ENCODE measurements around the gene LAMA4.
A peak's percentile ranks its signal among the peaks of the same experiment; 100 is the strongest.

The LAMA4 gene

DNA sequence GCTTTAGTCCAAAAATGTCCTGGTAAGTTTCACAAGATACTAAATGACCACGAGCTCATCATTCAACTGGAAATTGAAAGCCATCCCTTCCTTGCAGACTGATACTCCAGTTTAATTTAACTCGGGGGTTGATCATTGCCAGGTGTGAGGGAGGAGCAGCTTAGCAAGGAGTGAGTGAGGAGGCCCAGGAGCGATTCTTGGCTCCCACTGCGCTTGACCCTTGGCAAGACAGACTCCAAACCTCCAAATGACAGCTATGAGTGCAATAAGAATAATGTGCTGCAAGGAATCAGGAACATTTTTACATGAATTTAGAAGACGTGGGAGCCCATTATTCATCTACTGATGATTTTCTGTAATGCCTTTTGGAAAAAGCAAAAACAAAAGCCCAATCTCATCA, 64.9 kb downstream of the LAMA4 start:
- TF ChIP-seq, protein P1, sequence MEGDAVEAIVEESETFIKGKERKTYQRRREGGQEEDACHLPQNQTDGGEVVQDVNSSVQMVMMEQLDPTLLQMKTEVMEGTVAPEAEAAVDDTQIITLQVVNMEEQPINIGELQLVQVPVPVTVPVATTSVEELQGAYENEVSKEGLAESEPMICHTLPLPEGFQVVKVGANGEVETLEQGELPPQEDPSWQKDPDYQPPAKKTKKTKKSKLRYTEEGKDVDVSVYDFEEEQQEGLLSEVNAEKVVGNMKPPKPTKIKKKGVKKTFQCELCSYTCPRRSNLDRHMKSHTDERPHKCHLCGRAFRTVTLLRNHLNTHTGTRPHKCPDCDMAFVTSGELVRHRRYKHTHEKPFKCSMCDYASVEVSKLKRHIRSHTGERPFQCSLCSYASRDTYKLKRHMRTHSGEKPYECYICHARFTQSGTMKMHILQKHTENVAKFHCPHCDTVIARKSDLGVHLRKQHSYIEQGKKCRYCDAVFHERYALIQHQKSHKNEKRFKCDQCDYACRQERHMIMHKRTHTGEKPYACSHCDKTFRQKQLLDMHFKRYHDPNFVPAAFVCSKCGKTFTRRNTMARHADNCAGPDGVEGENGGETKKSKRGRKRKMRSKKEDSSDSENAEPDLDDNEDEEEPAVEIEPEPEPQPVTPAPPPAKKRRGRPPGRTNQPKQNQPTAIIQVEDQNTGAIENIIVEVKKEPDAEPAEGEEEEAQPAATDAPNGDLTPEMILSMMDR (IDR thresholded peaks at IDR 0.05; ENCODE audit: borderline replicate concordance, insufficient read depth, low read depth, low read length), result no peak
- H3K4me3 ChIP-seq (ENCODE audit: low read depth, low read length), result no peak overlapping the region

- TF ChIP-seq, protein P1 (IDR thresholded peaks at IDR 0.05; ENCODE audit: borderline replicate concordance, insufficient read depth, low read depth, low read length), result no peak
- no peak overlapping the region for H3K4me3 ChIP-seq (ENCODE audit: low read depth, low read length)
Measured at GRCh38 chr6:112188906-112189305, 65.5 kb downstream of the LAMA4 start.

GRCh38 chr6:112187736-112188135, 66.6 kb downstream of the LAMA4 start:
- no peak overlapping the region for H3K4me3 ChIP-seq (ENCODE audit: low read depth, low read length)
- TF ChIP-seq, protein P1 (IDR thresholded peaks at IDR 0.05; ENCODE audit: borderline replicate concordance, insufficient read depth, low read depth, low read length), result no peak

GRCh38 chr6:112184951-112185350, 69.4 kb downstream of the LAMA4 start:
- no peak overlapping the region for H3K4me3 ChIP-seq (ENCODE audit: low read depth, low read length)
- TF ChIP-seq, protein P1 (IDR thresholded peaks at IDR 0.05; ENCODE audit: borderline replicate concordance, insufficient read depth, low read depth, low read length), result no peak

DNA sequence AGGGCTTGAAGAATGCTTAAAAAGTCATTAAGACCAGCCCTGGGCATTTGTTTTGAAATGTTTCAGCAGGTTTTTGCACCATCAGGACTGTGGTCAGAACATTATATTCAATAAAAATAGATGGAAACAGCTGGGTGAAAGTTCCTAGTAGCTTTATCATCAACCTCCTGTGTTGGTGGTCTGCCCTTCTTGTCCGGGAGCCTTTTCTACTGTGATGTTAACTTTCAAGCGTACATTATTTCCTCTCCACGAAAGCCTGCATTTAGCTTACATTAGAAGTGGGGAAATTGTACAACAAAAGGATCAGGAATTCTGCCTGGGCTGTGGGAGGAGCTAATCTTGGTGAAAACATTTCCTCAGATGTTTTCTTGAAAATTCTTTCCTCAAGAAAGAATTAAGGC, 71.1 kb downstream of the LAMA4 start:
- H3K4me3 ChIP-seq (ENCODE audit: low read depth, low read length), result no peak overlapping the region
- TF ChIP-seq, protein P1 (IDR thresholded peaks at IDR 0.05; ENCODE audit: borderline replicate concordance, insufficient read depth, low read depth, low read length), result no peak

DNA sequence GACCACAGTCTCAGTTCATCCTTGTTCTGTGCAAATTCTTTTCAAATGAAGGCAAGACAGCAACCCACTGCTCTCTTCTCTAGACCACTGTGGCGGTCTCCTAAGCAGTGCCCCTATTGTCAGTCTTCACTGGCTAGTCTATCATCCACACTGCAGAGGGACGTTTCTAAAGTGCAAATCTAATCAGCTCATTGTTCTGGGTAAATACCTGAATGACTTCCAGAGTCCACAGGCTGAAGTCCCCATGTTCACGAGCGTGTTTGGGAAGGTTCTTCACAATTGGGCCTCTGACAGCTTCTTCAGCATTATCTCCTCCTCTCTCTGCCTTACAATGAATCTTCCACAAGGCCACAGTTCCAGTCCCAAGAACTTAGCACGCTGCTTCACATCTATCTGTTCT, 73.2 kb downstream of the LAMA4 start:
- H3K4me3 ChIP-seq (ENCODE audit: low read depth, low read length), result no peak overlapping the region
- TF ChIP-seq, protein P1 (IDR thresholded peaks at IDR 0.05; ENCODE audit: borderline replicate concordance, insufficient read depth, low read depth, low read length), result no peak

DNA sequence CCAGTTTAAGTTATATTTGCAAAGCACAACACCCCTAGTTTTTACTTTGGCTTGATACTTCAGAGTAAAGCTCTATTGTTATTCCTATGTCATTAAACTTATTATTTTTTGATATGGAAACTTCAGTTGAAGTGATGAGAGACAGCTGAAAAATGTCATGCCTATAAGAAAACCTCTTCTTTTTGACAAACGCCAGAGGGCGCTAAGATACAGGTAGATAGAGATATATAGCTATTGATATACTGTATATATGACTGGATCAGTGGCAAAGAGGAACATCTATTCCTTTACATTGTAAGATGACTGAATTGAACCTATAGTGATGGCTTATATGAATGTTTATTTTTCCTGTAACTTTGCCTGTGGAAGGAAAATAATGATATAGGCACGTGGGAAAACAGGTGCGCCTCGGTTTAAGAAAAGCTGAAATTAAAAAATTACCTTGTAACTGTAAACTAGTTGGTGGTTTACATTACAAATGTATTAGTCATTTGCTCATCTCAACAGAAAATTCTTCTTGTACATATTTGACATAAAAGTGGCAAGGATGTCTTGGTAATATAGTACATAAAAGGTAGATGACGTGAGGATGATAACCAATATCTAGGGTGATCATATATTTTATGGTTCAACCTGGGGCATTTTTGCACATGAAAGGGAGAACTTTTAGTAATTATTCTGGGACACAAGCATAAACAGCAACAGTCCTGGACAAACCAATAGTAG, 74.1 kb downstream of the LAMA4 start:
- H3K4me3 ChIP-seq (ENCODE audit: low read depth, low read length), result no peak overlapping the region
- TF ChIP-seq, protein P1 (IDR thresholded peaks at IDR 0.05; ENCODE audit: borderline replicate concordance, insufficient read depth, low read depth, low read length), result peak; percentile 23; the same call in 1 of the 2 replicates

All from GM12875 (cell line).